ENCODE measurements around the gene FCHSD2. TPM values are rescaled to one million over a fixed set of nuclear protein-coding genes. Genes with fewer than 3 reads are reported as not detected.
"Not testable (repeated sequence)": the region's sequence is repeated elsewhere in the genome, so short reads cannot be mapped to it uniquely, and the experiment has no call there.

The FCHSD2 gene
- total RNA-seq, 2 donors from 2014 or later = 21.7 to 22.3 TPM

GRCh38 chr11:72828081-72828567 lies 314.0 kb downstream of the FCHSD2 start:
- H3K36me3 Mint-ChIP-seq (ENCODE audit: low read depth) = peaks cover 71% of the 10 kb centered on the region
- peak; percentile 9 for ATAC-seq (replicated peaks)
- H3K4me1 Mint-ChIP-seq = peaks cover 21% of the 10 kb centered on the region
- peak overlapping the region; percentile 60 for H3K27ac Mint-ChIP-seq
- no peaks in the 10 kb centered on the region for H3K9me3 Mint-ChIP-seq
- no peak overlapping the region for H3K4me3 Mint-ChIP-seq
- H3K27me3 Mint-ChIP-seq = no peaks in the 10 kb centered on the region

- ATAC-seq (replicated peaks) = peak; percentile 46
- not testable (repeated sequence) for H3K27me3 Mint-ChIP-seq, H3K9me3 Mint-ChIP-seq, H3K4me3 Mint-ChIP-seq
- peak overlapping the region; percentile 60 for H3K27ac Mint-ChIP-seq
- peaks cover 21% of the 10 kb centered on the region for H3K4me1 Mint-ChIP-seq
- peaks cover 73% of the 10 kb centered on the region for H3K36me3 Mint-ChIP-seq (ENCODE audit: low read depth)
These were observed 314.5 kb downstream of the FCHSD2 start for GRCh38 chr11:72827656-72828055.

GRCh38 chr11:72826942-72827480 lies 315.1 kb downstream of the FCHSD2 start:
- H3K4me1 Mint-ChIP-seq = peaks cover 20% of the 10 kb centered on the region
- H3K4me3 Mint-ChIP-seq = no peak overlapping the region
- H3K27me3 Mint-ChIP-seq = no peaks in the 10 kb centered on the region
- peaks cover 73% of the 10 kb centered on the region for H3K36me3 Mint-ChIP-seq (ENCODE audit: low read depth)
- no peak for ATAC-seq (replicated peaks)
- H3K9me3 Mint-ChIP-seq = no peaks in the 10 kb centered on the region
- H3K27ac Mint-ChIP-seq = peak overlapping the region; percentile 60

GRCh38 chr11:72826191-72826941 lies 315.8 kb downstream of the FCHSD2 start:
- no peaks in the 10 kb centered on the region for H3K9me3 Mint-ChIP-seq
- H3K27ac Mint-ChIP-seq = peak overlapping the region; percentile 60
- no peak for ATAC-seq (replicated peaks)
- peaks cover 74% of the 10 kb centered on the region for H3K36me3 Mint-ChIP-seq (ENCODE audit: low read depth)
- no peaks in the 10 kb centered on the region for H3K27me3 Mint-ChIP-seq
- H3K4me1 Mint-ChIP-seq = peaks cover 14% of the 10 kb centered on the region
- no peak overlapping the region for H3K4me3 Mint-ChIP-seq

GRCh38 chr11:72825661-72826060 lies 316.5 kb downstream of the FCHSD2 start:
- no peaks in the 10 kb centered on the region for H3K27me3 Mint-ChIP-seq
- no peaks in the 10 kb centered on the region for H3K9me3 Mint-ChIP-seq
- H3K4me1 Mint-ChIP-seq = peaks cover 15% of the 10 kb centered on the region
- ATAC-seq (replicated peaks) = no peak
- H3K4me3 Mint-ChIP-seq = no peak overlapping the region
- peak overlapping the region; percentile 52 for H3K27ac Mint-ChIP-seq
- peaks cover 81% of the 10 kb centered on the region for H3K36me3 Mint-ChIP-seq (ENCODE audit: low read depth)

- ATAC-seq (replicated peaks) = no peak
- H3K9me3 Mint-ChIP-seq = no peaks in the 10 kb centered on the region
- H3K36me3 Mint-ChIP-seq (ENCODE audit: low read depth) = peaks cover 82% of the 10 kb centered on the region
- peaks cover 13% of the 10 kb centered on the region for H3K4me1 Mint-ChIP-seq
- peak overlapping the region; percentile 80 for H3K27ac Mint-ChIP-seq
- no peaks in the 10 kb centered on the region for H3K27me3 Mint-ChIP-seq
- H3K4me3 Mint-ChIP-seq = no peak overlapping the region
These were observed 317.2 kb downstream of the FCHSD2 start for GRCh38 chr11:72824811-72825505.

GRCh38 chr11:72824020-72824419 lies 318.1 kb downstream of the FCHSD2 start:
- Mint-ChIP-seq H3K27ac (peak overlapping the region; percentile 80), H3K36me3 (ENCODE audit: low read depth) (peaks cover 84% of the 10 kb centered on the region), H3K4me1 (peaks cover 13% of the 10 kb centered on the region), H3K27me3 (no peaks in the 10 kb centered on the region), H3K4me3 (no peak overlapping the region), H3K9me3 (no peaks in the 10 kb centered on the region)
- ATAC-seq (replicated peaks) = no peak

GRCh38 chr11:72823105-72823804 lies 318.9 kb downstream of the FCHSD2 start:
- H3K27me3 Mint-ChIP-seq = no peaks in the 10 kb centered on the region
- no peak overlapping the region for H3K4me3 Mint-ChIP-seq
- H3K4me1 Mint-ChIP-seq = peaks cover 15% of the 10 kb centered on the region
- H3K27ac Mint-ChIP-seq = peak overlapping the region; percentile 80
- H3K9me3 Mint-ChIP-seq = no peaks in the 10 kb centered on the region
- peaks cover 84% of the 10 kb centered on the region for H3K36me3 Mint-ChIP-seq (ENCODE audit: low read depth)
- ATAC-seq (replicated peaks) = no peak

- Mint-ChIP-seq H3K36me3 (ENCODE audit: low read depth) (peaks cover 84% of the 10 kb centered on the region), H3K9me3 (no peaks in the 10 kb centered on the region), H3K27ac (no peak overlapping the region), H3K4me1 (peaks cover 15% of the 10 kb centered on the region), H3K4me3 (peak overlapping the region; percentile 44), H3K27me3 (no peaks in the 10 kb centered on the region)
- ATAC-seq (replicated peaks) = peak; percentile 91
These were observed 320.0 kb downstream of the FCHSD2 start for GRCh38 chr11:72821920-72822799.

GRCh38 chr11:72821221-72821919 lies 320.7 kb downstream of the FCHSD2 start:
- Mint-ChIP-seq H3K27me3 (no peaks in the 10 kb centered on the region), H3K27ac (no peak overlapping the region), H3K9me3 (no peaks in the 10 kb centered on the region), H3K36me3 (ENCODE audit: low read depth) (peaks cover 81% of the 10 kb centered on the region), H3K4me1 (peaks cover 15% of the 10 kb centered on the region), H3K4me3 (peak overlapping the region; percentile 44)
- ATAC-seq (replicated peaks) = no peak

- H3K36me3 Mint-ChIP-seq (ENCODE audit: low read depth) = peaks cover 81% of the 10 kb centered on the region
- H3K4me3 Mint-ChIP-seq = peak overlapping the region; percentile 44
- peaks cover 15% of the 10 kb centered on the region for H3K4me1 Mint-ChIP-seq
- no peak for ATAC-seq (replicated peaks)
- H3K27me3 Mint-ChIP-seq = no peaks in the 10 kb centered on the region
- H3K9me3 Mint-ChIP-seq = no peaks in the 10 kb centered on the region
- H3K27ac Mint-ChIP-seq = no peak overlapping the region
These were observed 321.5 kb downstream of the FCHSD2 start for GRCh38 chr11:72820439-72821139.

GRCh38 chr11:72818971-72819370 lies 323.1 kb downstream of the FCHSD2 start:
- H3K27me3 Mint-ChIP-seq = no peaks in the 10 kb centered on the region
- no peak for ATAC-seq (replicated peaks)
- peak overlapping the region; percentile 63 for H3K27ac Mint-ChIP-seq
- H3K4me1 Mint-ChIP-seq = peaks cover 11% of the 10 kb centered on the region
- H3K4me3 Mint-ChIP-seq = no peak overlapping the region
- no peaks in the 10 kb centered on the region for H3K9me3 Mint-ChIP-seq
- peaks cover 76% of the 10 kb centered on the region for H3K36me3 Mint-ChIP-seq (ENCODE audit: low read depth)

- H3K9me3 Mint-ChIP-seq = no peaks in the 10 kb centered on the region
- peak overlapping the region; percentile 96 for H3K4me3 Mint-ChIP-seq
- H3K27me3 Mint-ChIP-seq = no peaks in the 10 kb centered on the region
- H3K4me1 Mint-ChIP-seq = peaks cover 11% of the 10 kb centered on the region
- peaks cover 76% of the 10 kb centered on the region for H3K36me3 Mint-ChIP-seq (ENCODE audit: low read depth)
- no peak overlapping the region for H3K27ac Mint-ChIP-seq
- no peak for ATAC-seq (replicated peaks)
These were observed 324.2 kb downstream of the FCHSD2 start for GRCh38 chr11:72817966-72818365.
